ENCODE results near the gene NDUFA8.

NDUFA8 gene

DNA sequence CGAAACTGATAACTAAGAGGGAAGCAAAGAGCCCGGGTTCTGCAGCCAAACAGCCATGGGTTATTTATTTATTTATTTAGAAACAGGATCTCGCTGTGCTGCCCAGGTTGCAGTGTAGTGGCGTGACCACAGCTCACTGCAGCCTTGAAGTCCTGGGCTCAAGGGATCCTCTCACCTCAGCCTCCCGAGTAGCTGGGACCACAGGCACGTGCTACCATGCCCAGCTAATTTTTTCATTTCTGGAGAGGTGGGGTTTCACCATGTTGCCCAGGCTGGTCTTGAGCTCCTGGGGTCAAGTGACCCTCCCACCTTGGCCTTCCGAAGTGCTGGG lies 24.1 kb downstream of the NDUFA8 start:
- DNase-seq (ENCODE audit: low spot score): no peak
- in situ Hi-C loops (cut with MboI; ENCODE audit: low sequenced_read_pairs, unreplicated experiment): no loop called here
- TF ChIP-seq, protein P1, sequence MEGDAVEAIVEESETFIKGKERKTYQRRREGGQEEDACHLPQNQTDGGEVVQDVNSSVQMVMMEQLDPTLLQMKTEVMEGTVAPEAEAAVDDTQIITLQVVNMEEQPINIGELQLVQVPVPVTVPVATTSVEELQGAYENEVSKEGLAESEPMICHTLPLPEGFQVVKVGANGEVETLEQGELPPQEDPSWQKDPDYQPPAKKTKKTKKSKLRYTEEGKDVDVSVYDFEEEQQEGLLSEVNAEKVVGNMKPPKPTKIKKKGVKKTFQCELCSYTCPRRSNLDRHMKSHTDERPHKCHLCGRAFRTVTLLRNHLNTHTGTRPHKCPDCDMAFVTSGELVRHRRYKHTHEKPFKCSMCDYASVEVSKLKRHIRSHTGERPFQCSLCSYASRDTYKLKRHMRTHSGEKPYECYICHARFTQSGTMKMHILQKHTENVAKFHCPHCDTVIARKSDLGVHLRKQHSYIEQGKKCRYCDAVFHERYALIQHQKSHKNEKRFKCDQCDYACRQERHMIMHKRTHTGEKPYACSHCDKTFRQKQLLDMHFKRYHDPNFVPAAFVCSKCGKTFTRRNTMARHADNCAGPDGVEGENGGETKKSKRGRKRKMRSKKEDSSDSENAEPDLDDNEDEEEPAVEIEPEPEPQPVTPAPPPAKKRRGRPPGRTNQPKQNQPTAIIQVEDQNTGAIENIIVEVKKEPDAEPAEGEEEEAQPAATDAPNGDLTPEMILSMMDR (IDR thresholded peaks at IDR 0.05; ENCODE audit: borderline replicate concordance, control extremely low read depth, extremely low read depth, insufficient read depth, missing control alignments): no peak

- in situ Hi-C loops (cut with MboI; ENCODE audit: low sequenced_read_pairs, unreplicated experiment): no loop called here
- TF ChIP-seq, protein P1 (IDR thresholded peaks at IDR 0.05; ENCODE audit: borderline replicate concordance, control extremely low read depth, extremely low read depth, insufficient read depth, missing control alignments): no peak
- no peak for DNase-seq (ENCODE audit: low spot score)
These were observed 24.6 kb downstream of the NDUFA8 start for GRCh38 chr9:122134822-122135528.

DNA sequence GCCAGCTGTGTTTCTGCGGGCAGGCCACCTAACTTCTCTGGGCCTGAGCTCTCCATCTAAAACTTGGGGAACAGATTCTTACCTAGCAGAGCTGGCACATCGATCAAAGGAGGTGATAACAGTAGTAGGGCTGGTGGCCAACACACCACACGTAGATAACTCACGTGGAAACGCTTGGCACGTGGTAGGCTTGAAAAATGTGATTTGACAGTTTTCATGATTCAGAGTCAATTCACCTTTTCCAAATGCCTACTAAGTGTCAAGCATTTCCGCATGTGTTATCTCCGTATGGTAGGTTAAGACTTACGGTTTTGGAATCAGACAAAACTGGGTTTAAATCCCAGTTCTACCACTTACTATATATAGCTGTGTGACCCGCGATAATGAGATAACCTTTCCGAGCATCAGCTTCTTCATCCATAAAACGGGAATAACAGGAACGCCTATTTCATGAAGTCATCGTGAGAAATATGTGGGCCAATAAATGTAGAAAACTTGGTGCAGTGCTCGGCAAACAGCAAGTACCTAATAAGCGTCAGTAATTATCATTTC lies 25.5 kb downstream of the NDUFA8 start:
- no peak for DNase-seq (ENCODE audit: low spot score)
- TF ChIP-seq, protein P1 (IDR thresholded peaks at IDR 0.05; ENCODE audit: borderline replicate concordance, control extremely low read depth, extremely low read depth, insufficient read depth, missing control alignments): no peak
- in situ Hi-C loops (cut with MboI; ENCODE audit: low sequenced_read_pairs, unreplicated experiment): no loop called here

GRCh38 chr9:122133263-122133983 lies 26.2 kb downstream of the NDUFA8 start:
- DNase-seq (ENCODE audit: low spot score): no peak
- TF ChIP-seq, protein P1 (IDR thresholded peaks at IDR 0.05; ENCODE audit: borderline replicate concordance, control extremely low read depth, extremely low read depth, insufficient read depth, missing control alignments): no peak
- in situ Hi-C loops (cut with MboI; ENCODE audit: low sequenced_read_pairs, unreplicated experiment): no loop called here

- in situ Hi-C loops (cut with MboI; ENCODE audit: low sequenced_read_pairs, unreplicated experiment): no loop called here
- TF ChIP-seq, protein P1 (IDR thresholded peaks at IDR 0.05; ENCODE audit: borderline replicate concordance, control extremely low read depth, extremely low read depth, insufficient read depth, missing control alignments): no peak
- no peak for DNase-seq (ENCODE audit: low spot score)
These were observed 27.0 kb downstream of the NDUFA8 start for GRCh38 chr9:122132539-122132938.

- in situ Hi-C loops (cut with MboI; ENCODE audit: low sequenced_read_pairs, unreplicated experiment): no loop called here
- no peak for DNase-seq (ENCODE audit: low spot score)
These were observed 28.1 kb downstream of the NDUFA8 start for GRCh38 chr9:122131401-122132001.

More at GRCh38 chr9:122131401-122132001, 28.1 kb downstream of the NDUFA8 start:
- TF ChIP-seq, protein P1 (IDR thresholded peaks at IDR 0.05; ENCODE audit: borderline replicate concordance, control extremely low read depth, extremely low read depth, insufficient read depth, missing control alignments): no peak
